NCI-H446 (cell line): ENCODE data around the gene RBM33.
"Not testable (repeated sequence)": the region's sequence is repeated elsewhere in the genome, so short reads cannot be mapped to it uniquely, and the experiment has no call there.

Experiments
- DNase-seq, 2 experiments: peaks; one replicate each; lab custom pipeline; 2025; lab: John Stamatoyannopoulos, UW

Gene RBM33, protein sequence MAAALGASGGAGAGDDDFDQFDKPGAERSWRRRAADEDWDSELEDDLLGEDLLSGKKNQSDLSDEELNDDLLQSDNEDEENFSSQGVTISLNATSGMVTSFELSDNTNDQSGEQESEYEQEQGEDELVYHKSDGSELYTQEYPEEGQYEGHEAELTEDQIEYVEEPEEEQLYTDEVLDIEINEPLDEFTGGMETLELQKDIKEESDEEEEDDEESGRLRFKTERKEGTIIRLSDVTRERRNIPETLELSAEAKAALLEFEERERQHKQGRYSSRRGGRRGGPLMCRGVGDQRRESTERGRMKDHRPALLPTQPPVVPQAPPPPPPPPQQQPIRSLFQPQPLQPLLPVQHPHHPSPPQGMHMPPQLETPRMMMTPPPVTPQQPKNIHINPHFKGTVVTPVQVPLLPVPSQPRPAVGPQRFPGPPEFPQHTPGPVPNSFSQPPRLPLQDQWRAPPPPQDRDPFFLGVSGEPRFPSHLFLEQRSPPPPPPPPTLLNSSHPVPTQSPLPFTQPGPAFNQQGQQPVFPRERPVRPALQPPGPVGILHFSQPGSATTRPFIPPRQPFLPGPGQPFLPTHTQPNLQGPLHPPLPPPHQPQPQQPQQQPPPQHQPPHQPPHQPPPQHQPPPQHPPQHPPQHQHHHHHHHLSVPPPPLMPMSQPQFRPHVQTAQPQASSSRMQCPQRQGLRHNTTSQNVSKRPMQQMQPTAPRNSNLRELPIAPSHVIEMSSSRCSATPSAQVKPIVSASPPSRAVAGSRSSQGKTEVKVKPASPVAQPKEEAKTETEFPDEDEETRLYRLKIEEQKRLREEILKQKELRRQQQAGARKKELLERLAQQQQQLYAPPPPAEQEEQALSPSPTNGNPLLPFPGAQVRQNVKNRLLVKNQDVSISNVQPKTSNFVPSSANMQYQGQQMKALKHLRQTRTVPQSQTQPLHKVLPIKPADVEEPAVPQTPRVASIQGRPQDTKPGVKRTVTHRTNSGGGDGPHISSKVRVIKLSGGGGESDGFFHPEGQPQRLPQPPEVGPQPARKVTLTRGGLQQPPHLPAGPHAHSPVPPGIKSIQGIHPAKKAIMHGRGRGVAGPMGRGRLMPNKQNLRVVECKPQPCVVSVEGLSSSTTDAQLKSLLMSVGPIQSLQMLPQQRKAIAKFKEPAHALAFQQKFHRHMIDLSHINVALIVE

DNA sequence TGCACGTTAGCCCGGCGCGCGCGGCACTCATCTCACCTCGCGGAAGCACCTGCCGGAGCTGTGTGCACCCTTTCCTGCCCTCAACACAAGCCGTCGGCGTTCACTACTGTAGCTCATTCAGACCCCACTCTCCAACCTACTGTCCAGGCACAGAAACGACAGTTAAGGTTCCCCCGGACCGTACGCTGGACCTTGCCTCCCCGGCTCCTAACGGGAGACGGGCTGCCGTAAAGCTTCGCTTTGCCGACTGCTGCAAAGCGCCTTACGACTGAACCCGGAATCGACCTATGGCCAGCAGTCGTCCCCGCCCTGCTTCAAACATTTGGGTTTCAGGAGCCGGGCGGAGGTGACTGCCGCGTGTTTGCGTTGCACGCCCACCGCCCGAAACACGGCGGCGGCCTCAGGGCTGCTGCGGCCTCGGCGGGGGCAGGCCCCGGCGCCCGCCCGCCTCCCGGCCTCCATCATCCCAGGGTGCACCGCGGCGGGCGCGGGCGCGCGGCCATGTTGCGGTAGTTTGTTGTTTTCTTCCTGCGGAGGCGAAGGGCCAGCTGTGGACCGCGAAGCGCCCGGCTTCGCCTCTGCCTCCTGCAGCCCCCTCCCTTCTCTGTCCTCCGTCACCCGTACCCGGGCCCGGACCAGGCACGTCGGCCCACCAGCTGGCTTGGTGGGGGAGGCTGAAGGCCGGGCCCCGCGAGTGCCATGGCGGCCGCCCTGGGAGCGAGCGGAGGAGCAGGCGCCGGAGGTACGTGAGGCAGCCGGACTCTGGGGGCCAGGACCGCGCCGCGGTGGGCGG, at the start of gene RBM33:
Gene RBM33, plus strand, starts transcription at position 484 of the 793 bp plus-strand sequence. Its CDS starts 216 bp downstream, at position 700.
- DNase-seq, result peak; percentile 53 to 77

DNA sequence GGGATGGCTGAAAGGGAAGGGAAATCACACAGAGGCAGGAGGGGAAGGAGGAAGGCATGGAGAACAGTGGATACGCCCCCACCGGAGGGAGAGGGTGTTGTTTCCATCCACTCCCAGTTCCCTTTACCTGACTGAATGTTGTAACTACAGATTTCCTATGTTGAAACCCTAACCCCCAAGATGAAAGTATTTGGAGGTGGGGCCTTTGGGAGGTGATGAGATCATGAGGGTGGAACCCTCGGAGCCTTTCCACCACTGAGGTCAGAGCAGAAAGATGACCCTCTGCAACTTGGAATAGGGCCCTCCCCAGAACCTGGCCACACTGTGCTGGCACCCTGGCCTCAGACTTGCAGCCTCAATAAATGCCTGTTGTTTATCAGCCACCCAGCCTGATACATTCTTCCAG, 49.5 kb upstream of the RBM33 start:
- DNase-seq, result no peak

DNA sequence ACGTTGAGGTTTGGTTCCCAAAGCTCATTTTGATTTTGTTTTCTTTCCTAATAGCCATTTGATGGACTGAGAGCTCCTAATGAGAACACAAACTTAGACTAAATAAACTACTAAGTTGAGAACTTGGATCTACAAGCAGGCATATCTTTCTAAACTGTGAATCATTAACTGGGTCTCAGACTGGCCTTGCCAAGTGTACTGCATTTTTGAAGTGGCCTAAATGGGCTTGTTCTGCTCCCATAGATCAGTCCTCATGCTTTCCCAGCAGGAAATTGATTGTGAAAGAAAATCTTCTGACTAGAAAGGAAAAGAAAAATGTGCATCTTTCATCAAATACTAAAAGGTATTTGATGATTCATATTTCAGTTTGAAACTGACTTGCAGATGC, 46.7 kb upstream of the RBM33 start:
- no peak for DNase-seq

DNA sequence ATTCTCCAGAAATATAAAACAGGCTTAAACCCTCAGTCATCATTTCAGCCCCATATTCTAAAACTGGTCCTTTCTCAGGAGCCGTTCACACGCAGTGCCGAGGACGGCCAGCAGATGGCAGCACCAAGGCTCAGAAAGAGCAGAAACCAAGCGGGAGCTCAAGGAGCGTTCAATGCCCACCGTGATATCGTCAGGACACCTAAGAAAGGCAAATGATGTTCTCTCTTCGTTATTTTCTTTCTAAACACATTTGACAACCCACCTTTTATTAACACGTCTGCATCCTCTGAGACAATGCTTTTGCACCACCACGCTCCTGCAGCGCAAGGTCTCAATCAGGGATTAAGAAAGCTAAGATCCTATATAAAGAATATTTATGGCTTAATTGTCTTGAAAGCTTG, 45.7 kb upstream of the RBM33 start:
- peak; percentile 37 to 80 for DNase-seq

DNA sequence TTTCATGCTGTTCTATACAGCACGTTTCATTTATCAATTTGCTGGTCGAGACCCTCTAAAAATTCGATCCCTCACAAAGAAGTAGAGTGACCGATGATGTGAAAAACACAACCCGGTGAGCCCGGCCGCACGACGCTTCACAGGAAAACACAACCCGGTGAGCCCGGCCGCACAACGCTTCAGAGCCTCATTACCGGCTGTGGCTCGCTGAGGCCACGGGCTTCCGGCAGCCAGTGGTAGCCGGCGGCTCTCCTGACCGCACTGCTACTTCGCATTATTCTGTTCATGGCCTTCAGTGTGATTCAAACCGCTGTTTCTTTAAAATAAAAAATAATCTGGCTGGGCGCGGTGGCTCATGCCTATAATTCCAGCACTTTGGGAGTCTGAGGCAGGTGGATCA, 42.3 kb upstream of the RBM33 start:
- no peak for DNase-seq

DNA sequence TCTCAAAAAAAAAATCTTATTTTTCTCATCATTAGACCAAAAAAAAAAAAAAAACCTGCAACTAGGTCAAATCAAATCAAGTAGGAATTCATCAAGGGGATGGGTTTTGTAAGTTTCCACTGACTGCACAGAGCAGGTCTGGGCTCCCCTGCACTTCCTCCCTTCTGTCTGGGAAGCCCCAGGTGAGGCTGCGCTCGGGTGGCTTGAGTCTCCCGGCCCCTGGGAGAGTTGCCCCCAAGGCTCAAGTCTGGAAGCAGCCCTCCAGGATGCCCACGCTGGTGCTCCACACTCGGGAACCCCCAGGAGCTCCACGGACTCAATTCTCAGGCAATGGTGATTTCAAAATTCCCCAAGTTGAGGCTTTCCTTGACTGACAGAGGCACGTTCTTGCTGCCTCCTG, 41.7 kb upstream of the RBM33 start:
- no peak for DNase-seq

DNA sequence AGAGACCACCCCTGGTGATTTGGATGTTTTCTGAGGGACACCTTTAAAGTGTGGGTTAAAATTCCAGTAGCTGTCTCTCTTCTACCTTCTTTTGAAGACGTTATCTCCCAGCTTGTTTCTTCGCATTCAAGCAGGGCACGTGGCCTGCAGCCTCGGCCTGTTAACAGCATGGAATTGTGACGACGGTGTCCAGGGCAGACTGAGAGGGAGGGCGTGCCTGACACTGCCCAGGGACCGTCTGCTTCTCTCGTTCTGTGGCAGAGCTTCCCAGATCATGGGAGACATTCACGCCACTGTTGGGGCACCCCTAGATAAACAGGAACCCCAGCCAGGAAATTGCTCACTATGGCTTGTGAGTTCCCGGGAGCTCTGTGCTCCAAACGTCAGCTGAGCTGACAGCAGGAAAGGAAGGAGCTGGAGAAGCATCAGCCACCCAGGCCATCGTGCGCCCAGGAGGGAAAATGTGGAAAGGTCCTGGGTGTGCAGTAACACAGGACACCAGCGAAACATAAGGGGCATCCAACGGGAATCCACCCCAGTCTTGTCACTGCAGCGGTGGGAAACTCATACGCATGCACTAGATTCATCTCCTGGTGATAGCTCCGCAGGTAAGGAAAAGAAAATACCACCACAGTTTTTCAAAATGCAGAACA, 41.1 kb upstream of the RBM33 start:
- DNase-seq, result no peak

DNA sequence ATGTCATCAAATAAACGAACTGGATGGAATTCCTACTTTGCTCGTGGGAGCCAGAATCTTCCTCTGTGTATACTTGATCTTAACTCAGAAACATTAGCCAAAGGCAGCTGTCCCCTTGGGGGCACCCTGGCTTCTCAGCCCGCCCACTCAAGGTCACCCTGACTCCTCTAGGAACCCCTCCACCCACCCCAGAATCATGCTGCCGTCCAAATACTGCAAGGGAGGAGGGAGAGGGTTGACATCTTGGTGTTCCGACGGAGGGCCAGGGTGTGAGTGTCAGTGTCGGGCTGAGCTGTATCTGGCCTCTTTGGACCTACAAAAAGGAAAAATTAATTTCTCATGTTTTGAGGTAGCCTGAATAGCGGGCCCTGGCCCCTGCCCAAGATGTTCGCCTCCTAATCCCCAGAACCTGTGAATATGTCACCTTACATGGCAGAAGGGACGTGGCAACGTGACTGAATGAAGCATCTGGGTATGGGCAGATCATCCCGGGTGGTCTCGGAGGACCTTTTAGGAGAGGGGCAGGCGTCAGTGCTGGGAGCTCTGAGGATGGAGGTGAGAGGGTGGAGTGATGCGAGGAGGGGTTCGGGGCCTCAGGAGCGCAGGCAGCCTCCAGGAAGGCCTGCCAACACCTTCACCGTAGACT, 40.5 kb upstream of the RBM33 start:
- DNase-seq, result no peak

DNA sequence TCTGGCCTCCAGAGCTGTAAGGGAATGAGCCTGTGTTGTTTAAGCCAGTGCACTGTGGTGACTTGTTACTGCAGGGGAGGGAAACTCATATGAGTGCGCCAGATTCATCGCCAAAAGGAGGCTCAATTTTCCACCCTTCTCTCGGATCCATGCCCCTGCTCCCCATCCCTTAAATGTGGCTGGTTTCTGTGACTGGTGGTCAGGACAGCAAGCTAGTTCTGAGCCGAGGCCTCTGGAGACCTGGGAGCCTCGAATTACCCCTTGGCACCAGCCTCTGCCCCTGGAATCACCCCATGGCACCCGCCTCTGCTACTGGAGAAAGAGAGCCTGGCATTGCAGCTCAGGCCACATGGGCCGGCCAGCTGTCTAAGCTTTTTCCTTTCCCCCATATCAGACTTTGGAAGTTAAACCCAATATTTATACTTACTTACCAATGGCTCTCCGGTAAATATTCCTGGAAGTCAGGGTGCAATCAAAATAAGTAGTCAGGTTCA, 39.9 kb upstream of the RBM33 start:
- no peak for DNase-seq

DNA sequence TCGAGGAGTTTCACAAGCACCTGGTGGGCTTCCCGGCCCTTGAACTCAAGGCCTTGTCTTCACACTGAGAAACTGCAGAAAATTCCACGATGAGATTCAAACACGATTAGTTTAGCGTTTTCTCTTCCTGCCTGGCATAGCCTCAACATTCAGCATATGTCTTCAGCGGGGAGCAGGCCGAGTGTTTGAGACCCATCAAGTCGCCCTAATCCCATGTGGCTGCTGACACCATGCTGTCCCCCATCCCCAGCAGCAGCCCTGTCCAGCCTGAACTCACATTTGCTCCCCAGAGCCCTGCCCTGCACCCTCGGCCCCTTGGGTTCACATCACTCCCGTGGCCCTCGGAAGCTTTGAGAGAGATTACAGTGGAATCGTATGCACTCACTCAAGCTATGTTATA, 35.3 kb upstream of the RBM33 start:
- no peak for DNase-seq

DNA sequence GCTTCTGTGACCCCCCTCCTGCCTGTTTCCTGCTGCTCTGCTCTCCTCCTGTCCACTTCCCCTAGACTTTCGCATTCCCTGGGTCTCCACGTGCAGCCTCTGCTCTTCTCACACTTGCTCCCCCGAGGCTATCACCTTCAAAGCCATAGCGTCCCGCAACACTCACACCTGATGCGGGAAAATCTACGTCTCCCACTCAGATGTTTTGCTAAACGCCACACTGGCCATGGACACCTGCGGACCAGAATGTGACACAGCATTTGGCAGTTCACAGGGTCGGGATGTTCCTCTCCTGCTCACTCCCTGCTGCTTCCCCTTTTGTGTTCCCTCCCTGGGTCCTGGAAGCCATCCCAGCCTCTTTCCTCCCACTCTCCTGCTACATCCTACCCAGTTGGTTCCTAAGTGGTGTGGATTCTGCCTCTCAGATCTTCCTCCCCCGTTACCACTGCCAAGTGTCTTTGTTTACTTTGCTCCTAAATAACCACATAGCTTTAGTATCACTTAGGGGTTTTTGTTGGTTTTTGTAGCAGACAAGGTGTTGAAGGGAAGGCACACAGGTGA, 33.7 kb upstream of the RBM33 start:
- DNase-seq, result no peak

DNA sequence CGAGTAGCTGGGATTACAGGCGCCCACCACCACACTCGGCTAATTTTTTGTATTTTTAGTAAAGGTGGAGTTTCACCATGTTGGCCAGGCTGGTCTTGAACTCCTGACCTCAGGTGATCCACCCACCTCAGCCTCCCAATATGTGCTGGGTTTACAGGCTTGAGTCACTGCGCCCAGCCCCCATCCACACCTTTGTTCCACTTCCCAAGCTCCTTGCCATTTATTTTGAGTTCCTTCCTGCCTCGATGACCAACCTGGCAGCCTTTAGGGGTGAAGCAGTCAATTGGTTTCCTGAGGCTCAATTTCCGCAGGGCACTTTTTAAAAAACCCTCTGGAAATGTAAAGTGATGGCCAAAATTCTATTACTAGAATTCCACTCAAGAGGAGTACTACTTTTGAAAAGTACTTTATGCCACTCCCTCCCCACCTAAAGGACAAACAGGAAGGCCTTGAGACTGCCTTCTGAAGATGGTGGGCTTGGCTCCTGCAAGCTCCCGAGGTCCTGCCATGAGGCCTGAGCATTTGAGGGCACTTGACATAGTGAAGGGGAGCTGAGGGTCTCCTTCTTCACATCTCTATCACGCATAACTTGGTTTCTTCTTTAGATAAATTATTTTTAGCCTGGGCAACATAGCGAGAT, 32.5 kb upstream of the RBM33 start:
- DNase-seq, result no peak

DNA sequence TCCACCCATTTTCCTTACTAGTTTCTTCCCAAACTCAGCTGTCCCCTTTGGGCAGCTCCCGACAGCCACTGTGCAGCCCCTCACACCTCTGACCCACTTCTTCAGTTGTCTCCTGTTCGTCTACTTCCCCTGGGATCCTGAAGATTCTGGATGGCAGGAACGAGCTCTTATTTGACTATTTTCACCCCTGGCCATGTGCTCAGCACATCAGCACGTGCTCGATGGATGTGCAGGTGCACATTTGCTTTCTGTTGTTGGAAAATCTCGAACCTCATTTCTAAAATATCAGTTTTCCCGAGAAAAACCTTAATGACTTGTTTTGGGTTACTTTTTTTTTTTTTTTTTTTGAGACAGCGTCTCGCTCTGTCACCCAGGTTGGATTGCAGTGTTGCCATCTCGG, 31.8 kb upstream of the RBM33 start:
- no peak for DNase-seq

DNA sequence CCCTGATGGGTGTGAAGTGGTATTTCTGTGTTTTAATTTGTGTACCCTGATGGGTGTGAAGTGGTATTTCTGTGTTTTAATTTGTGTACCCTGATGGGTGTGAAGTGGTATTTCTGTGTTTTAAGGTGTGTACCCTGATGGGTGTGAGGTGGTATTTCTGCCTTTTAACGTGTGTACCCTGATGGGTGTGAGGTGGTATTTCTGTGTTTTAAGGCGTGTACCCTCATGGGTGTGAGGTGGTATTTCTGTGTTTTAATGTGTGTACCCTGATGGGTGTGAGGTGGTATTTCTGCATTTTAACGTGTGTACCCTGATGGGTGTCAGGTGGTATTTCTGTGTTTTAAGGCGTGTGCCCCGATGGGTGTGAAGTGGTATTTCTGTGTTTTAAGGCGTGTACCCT, 29.4 kb upstream of the RBM33 start:
- not testable (repeated sequence) for DNase-seq

DNA sequence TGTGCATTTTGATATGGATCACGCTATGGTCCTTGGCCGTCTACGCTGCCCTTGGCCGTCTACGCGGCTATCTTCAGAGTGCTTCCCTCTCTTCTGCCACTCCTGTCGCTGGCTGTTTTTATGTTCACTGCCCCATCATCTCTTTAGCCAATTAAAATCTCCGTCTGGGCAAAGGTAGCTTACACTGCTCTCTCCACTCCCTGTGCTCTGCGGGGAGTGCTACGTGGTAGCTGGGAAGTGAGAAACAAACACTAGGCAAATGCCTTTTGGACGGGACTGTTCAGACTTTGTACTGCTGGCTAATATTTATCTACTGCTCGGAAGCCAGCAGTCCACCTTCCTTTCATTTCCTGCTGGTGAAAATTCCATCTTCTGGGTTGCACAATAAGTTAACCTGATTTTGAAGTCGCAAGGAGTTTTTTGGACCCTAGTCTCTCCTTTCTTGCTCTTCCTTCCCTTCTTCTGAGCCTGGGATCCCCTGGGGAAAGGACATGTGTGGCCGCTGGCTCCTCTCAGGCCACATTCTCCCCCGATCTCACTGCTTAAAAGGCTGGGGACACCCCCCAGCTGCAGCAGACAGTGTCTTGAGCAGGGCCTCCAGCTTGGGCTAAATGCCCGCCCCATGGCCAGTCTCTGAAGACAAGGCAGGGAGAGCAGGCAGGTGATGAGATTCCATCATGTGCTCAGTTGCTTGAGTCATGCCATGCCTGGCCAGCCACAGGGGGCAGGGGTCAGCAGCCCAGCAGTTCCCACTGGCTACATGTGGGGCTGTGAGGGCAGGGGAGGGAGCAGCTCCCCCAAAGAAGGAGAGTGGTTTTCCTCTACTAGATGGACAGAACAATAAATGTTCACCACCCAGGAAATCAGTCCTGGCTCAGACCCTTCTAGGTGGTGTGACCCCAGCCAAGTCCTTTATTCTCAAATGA, 25.5 kb upstream of the RBM33 start:
- no peak for DNase-seq

DNA sequence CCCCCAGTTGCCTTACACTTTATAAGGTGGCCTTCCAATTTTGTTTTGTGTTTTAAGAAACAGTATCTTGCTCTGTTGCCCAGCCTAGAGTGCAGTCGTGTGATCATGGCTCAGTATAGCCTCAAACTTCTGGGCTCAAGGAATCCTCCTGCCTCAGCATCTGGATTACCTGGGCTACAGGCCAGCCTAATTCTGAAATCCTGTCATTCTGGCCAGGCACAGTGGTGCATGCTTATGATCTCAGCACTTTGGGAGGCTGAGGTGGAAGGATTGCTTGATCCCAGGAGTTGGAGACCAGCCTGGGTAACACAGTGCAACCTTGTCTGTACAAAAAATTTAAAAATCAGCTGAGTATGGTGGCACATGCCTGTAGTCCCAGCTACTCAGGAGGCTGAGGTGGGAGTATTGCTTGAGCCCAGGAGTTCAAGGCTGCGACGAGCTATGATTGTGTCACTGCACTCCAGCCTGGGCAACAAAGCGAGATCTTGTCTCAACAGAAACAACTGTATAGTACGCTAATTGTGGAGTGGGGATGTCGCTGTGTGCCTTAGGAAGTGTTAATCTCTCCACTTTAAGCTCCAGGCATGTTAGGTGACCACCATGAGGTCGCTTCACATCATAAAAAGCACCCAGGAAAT, 24.7 kb upstream of the RBM33 start:
- DNase-seq, result no peak

DNA sequence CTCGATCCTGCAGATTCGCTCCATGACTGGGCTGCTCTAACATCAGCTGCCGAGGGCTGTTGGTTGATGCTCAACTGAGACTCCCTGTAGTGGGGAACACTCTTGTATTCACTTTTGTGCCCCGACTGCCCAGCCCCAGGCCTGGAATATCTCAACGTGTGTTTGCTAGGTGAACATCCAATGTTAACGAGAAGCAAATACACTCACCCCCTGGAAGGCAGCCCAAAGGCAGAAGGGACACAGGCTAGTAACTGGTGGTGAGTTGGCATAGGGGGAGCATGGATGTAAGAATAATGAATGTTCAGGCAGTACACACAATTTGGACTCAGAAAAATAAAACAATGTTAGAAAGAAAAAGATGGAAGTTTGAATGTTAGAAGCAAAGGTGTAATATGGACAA, 24.0 kb upstream of the RBM33 start:
- no peak for DNase-seq

DNA sequence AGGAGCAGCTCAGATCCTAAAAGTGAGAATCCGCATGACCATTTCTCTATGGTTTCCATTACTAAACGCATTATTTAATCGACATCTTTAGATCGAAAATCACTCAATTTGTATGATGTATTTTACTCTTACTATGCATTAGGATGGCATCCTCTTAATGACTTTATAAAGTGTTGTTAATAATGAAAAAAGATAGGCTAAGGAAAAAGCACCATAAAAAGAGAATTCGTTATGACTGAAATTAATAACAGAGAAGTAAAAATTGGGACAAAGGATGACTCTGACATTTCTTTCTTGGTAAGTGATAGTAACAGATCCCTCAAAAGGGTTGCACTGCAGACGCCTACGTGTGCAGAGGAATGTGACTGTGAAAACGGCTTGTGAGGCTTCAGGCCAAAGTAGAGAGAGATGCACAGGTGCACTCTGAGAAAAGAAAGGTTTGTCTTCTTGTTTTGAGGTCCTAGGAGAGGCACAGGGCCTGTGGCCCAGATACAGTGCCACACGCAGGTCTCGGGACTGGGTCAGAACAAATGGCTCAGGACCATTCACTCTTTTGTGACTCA, 23.0 kb upstream of the RBM33 start:
- no peak for DNase-seq
